Mammary epithelial cell (primary cell): ENCODE data around the gene LUC7L2.

ENCODE experiments used
- EZH2 ChIP-seq: IDR thresholded peaks from 2 replicates; pipeline ENCODE4 v1.6.1; 2012; ENCODE audit warnings: low read length, inconsistent platforms, borderline replicate concordance
- TF ChIP-seq, protein P1 (sequence below), 2 donors: IDR thresholded peaks in 1 of 2; conservative IDR thresholded peaks in 1 of 2; 2 replicates each; pipeline ENCODE4 v1.5.1; 2011 to 2012; ENCODE audit warnings: inconsistent platforms in 2 of 2, low read length in 2 of 2, mild to moderate bottlenecking in 2 of 2, control low read depth in 1 of 2, low read depth in 1 of 2; ENCODE audit not compliant: insufficient read depth in 1 of 2; ENCODE audit errors: extremely low read depth in 1 of 2

DNA sequence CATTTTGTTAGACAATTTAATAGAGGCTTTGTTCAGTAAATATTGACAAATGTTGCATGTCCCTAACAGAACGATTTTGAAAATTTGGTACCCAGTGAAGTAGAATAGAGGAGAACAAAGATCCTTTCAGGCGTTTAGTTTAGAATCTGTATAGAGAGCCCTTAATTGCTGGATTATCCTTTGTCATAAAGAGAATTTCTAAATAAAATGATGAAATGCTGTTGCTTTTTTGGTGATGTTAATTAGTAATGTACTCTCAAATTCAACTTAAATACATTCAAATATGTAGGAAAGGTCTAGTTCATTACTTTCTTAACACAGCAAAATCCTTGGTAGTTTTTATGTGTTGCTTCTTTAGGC is 1.2 kb downstream of the LUC7L2 start:
- TF ChIP-seq, protein P1, sequence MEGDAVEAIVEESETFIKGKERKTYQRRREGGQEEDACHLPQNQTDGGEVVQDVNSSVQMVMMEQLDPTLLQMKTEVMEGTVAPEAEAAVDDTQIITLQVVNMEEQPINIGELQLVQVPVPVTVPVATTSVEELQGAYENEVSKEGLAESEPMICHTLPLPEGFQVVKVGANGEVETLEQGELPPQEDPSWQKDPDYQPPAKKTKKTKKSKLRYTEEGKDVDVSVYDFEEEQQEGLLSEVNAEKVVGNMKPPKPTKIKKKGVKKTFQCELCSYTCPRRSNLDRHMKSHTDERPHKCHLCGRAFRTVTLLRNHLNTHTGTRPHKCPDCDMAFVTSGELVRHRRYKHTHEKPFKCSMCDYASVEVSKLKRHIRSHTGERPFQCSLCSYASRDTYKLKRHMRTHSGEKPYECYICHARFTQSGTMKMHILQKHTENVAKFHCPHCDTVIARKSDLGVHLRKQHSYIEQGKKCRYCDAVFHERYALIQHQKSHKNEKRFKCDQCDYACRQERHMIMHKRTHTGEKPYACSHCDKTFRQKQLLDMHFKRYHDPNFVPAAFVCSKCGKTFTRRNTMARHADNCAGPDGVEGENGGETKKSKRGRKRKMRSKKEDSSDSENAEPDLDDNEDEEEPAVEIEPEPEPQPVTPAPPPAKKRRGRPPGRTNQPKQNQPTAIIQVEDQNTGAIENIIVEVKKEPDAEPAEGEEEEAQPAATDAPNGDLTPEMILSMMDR (conservative IDR thresholded peaks at IDR 0.05 in 1 of 2, IDR thresholded peaks at IDR 0.05 in 1 of 2; ENCODE audit: extremely low read depth in 1 of 2, insufficient read depth in 1 of 2, low read depth in 1 of 2, low read length in 2 of 2): no peak
- TF ChIP-seq EZH2: no peak
